ENCODE data around the gene SLC35B2.

SLC35B2 gene

GRCh38 chr6:44245912-44246662, 11.2 kb downstream of the SLC35B2 start (continued):
- TF ChIP-seq ZBTB6 (tag by site-specific recombination; IDR thresholded peaks at IDR 0.05) (no peak), SP2 (tag by site-specific recombination; IDR thresholded peaks at IDR 0.05) (peak; percentile 81), ZNF768 (tag by site-specific recombination; IDR thresholded peaks at IDR 0.05) (no peak), SP7 (tag by site-specific recombination; IDR thresholded peaks at IDR 0.05) (peak; percentile 67), HOXC10 (CRISPR knock-in tag; IDR thresholded peaks at IDR 0.05) (no peak), GLIS1 (tag by site-specific recombination; IDR thresholded peaks at IDR 0.05) (peak; percentile 64), ZNF433 (tag by site-specific recombination; IDR thresholded peaks at IDR 0.05; ENCODE audit: low read depth) (no peak), PRDM2 (tag by site-specific recombination; IDR thresholded peaks at IDR 0.05; ENCODE audit: borderline replicate concordance) (no peak; the same call in 1 of the 2 replicates), ZNF280D (tag by site-specific recombination; IDR thresholded peaks at IDR 0.05) (peak; percentile 54; the same call in 1 of the 2 replicates), KLF7 (tag by site-specific recombination; IDR thresholded peaks at IDR 0.05; ENCODE audit: borderline replicate concordance) (peak; percentile 90), ZSCAN23 (tag by site-specific recombination; IDR thresholded peaks at IDR 0.05) (0 out of 2 replicates have a peak, but pooled peaks have one; percentile 10), ZNF488 (tag by site-specific recombination; IDR thresholded peaks at IDR 0.05) (no peak), TSHZ1 (tag by site-specific recombination; IDR thresholded peaks at IDR 0.05; ENCODE audit: borderline replicate concordance) (peak; percentile 69; the same call in 1 of the 2 replicates), KLF9 (tag by site-specific recombination; IDR thresholded peaks at IDR 0.05; ENCODE audit: low read depth) (peak; percentile 90), SCRT1 (tag by site-specific recombination; IDR thresholded peaks at IDR 0.05; ENCODE audit: borderline replicate concordance) (no peak), ZNF658 (tag by site-specific recombination; IDR thresholded peaks at IDR 0.05) (no peak), ZNF549 (tag by site-specific recombination; IDR thresholded peaks at IDR 0.05) (no peak), ZNF473 (tag by site-specific recombination; IDR thresholded peaks at IDR 0.05) (no peak), PRDM10 (tag by site-specific recombination; IDR thresholded peaks at IDR 0.05) (no peak), PRDM1 (tag by site-specific recombination; IDR thresholded peaks at IDR 0.05) (no peak; the same call in 1 of the 2 replicates)

Measured in HEK293 (cell line).